ENCODE data around the gene HOXC5. TPM values are rescaled to one million over a fixed set of nuclear protein-coding genes. Genes with fewer than 3 reads are reported as not detected.

Gene HOXC5
- total RNA-seq, 1 experiment from 2014 or later: 5.0 TPM

- Histone ChIP-seq H3K9me3 (ENCODE audit: control insufficient read depth, insufficient read depth, low read depth, low read length) (no peaks in the 10 kb centered on the region), H3K27ac (ENCODE audit: low read length) (no peak overlapping the region), H3K4me1 (ENCODE audit: control insufficient read depth, insufficient read depth, low read length) (peaks cover 85% of the 10 kb centered on the region), H3K27me3 (ENCODE audit: control insufficient read depth, insufficient read depth, low read length) (no peaks in the 10 kb centered on the region), H3K4me3 (ENCODE audit: low read depth in 2 of 2, low read length in 2 of 2) (no peak overlapping the region), H3K36me3 (ENCODE audit: control insufficient read depth, insufficient read depth, low read length) (no peaks in the 10 kb centered on the region)
- in situ Hi-C loops (cut with HindIII; ENCODE audit: low pct_unique_long_range_greater_than_20kb, low sequenced_read_pairs) (no loop called here), intact Hi-C loops (cut with micrococcal nuclease; ENCODE audit: unreplicated experiment) (no loop called here)
- ATAC-seq (no peak), DNase-seq (ENCODE audit: low read depth, low spot score) (no peak)
- POLR2A ChIA-PET: no interaction called here
- no TSS peak for BruUV-seq (replicated peaks)
- CTCF ChIA-PET: no interaction called here
- TF ChIP-seq REST (IDR thresholded peaks at IDR 0.05; ENCODE audit: insufficient read depth in 1 of 2, low read depth in 2 of 2, low read length in 1 of 2) (no peak), CTCF (IDR thresholded peaks at IDR 0.05) (no peak), TCF7L2 (IDR thresholded peaks at IDR 0.05; ENCODE audit: low read depth, low read length) (no peak), POLR2AphosphoS5 (IDR thresholded peaks at IDR 0.05; ENCODE audit: low read depth, low read length) (no peak), SIN3A (IDR thresholded peaks at IDR 0.05; ENCODE audit: borderline replicate concordance, insufficient read depth, low read depth, low read length) (no peak)
Observed at GRCh38 chr12:54047964-54048303, 15.1 kb downstream of the HOXC5 start.

GRCh38 chr12:54048406-54049093, 15.7 kb downstream of the HOXC5 start:
- no peaks in the 10 kb centered on the region for H3K9me3 ChIP-seq (ENCODE audit: control insufficient read depth, insufficient read depth, low read depth, low read length)
- no peak overlapping the region for H3K27ac ChIP-seq (ENCODE audit: low read length)
- POLR2A ChIA-PET: no interaction called here
- no TSS peak for BruUV-seq (replicated peaks)
- CTCF ChIA-PET: no interaction called here
- H3K36me3 ChIP-seq (ENCODE audit: control insufficient read depth, insufficient read depth, low read length): no peaks in the 10 kb centered on the region
- no peak overlapping the region for H3K4me3 ChIP-seq (ENCODE audit: low read depth in 2 of 2, low read length in 2 of 2)
- ATAC-seq (no peak), DNase-seq (ENCODE audit: low read depth, low spot score) (no peak)
- intact Hi-C loops (cut with micrococcal nuclease; ENCODE audit: unreplicated experiment) (no loop called here), in situ Hi-C loops (cut with HindIII; ENCODE audit: low pct_unique_long_range_greater_than_20kb, low sequenced_read_pairs) (no loop called here)
- TF ChIP-seq POLR2AphosphoS5 (IDR thresholded peaks at IDR 0.05; ENCODE audit: low read depth, low read length) (no peak), TCF7L2 (IDR thresholded peaks at IDR 0.05; ENCODE audit: low read depth, low read length) (no peak), CTCF (IDR thresholded peaks at IDR 0.05) (no peak), REST (IDR thresholded peaks at IDR 0.05; ENCODE audit: insufficient read depth in 1 of 2, low read depth in 2 of 2, low read length in 1 of 2) (no peak), SIN3A (IDR thresholded peaks at IDR 0.05; ENCODE audit: borderline replicate concordance, insufficient read depth, low read depth, low read length) (no peak)
- H3K4me1 ChIP-seq (ENCODE audit: control insufficient read depth, insufficient read depth, low read length): peaks cover 82% of the 10 kb centered on the region
- no peaks in the 10 kb centered on the region for H3K27me3 ChIP-seq (ENCODE audit: control insufficient read depth, insufficient read depth, low read length)

Data from Panc1 (cell line).